HG03025 (cell line): ENCODE results near the gene TAS2R42.

Experiments
- ATAC-seq: cut with Tn5 transposase; IDR thresholded peaks from one replicate; pipeline ENCODE4 v1.9.1; 2021; ENCODE audit warnings: mild to moderate bottlenecking, moderate library complexity; ENCODE audit not compliant: unreplicated experiment, low FRiP score

The TAS2R42 gene

GRCh38 chr12:11147420-11147819 lies 39.3 kb downstream of the TAS2R42 start:
- no peak for ATAC-seq

GRCh38 chr12:11144297-11144696 lies 42.4 kb downstream of the TAS2R42 start:
- ATAC-seq = no peak

GRCh38 chr12:11143352-11143751 lies 43.4 kb downstream of the TAS2R42 start:
- ATAC-seq = no peak

GRCh38 chr12:11136075-11136474 lies 50.7 kb downstream of the TAS2R42 start:
- ATAC-seq = no peak
